GM23338 (cell line): ENCODE results near the gene GGN. TPM values are rescaled to one million over a fixed set of nuclear protein-coding genes. Genes with fewer than 3 reads are reported as not detected.
"Not testable (repeated sequence)": the region's sequence is repeated elsewhere in the genome, so short reads cannot be mapped to it uniquely, and the experiment has no call there.

ENCODE experiments used
- ATAC-seq: fragments of 200-7000 bp; cut with Tn5 transposase; 3 replicates; pipeline ENCODE4 v1.9.1; 2020
- DNase-seq: peaks from one replicate; pipeline ENCODE4 v3.0.0-alpha.2; 2015; ENCODE audit warnings: low spot score
- H2AFZ ChIP-seq: fragments of 200-600 bp; sonication (generic); 2 replicates; pipeline ENCODE4 v1.8.0; 2016; ENCODE audit warnings: antibody characterized with exemption, mild to moderate bottlenecking, moderate library complexity
- H3F3A ChIP-seq: fragments of 200-600 bp; sonication (generic); replicated peaks from 2 replicates; pipeline ENCODE4 v1.8.0; 2017; ENCODE audit warnings: antibody characterized with exemption, mixed run types, low read depth
- H3K27ac ChIP-seq: fragments of 200-600 bp; sonication (generic); 2 replicates; pipeline ENCODE4 v1.6.1; 2016; ENCODE audit warnings: low read depth
- H3K27me3 ChIP-seq: fragments of 200-600 bp; sonication (generic); 2 replicates; pipeline ENCODE4 v1.8.0; 2016; ENCODE audit warnings: mild to moderate bottlenecking, mixed run types, moderate library complexity; ENCODE audit not compliant: insufficient read depth
- H3K36me3 ChIP-seq: fragments of 200-600 bp; sonication (generic); 2 replicates; pipeline ENCODE4 v1.8.0; 2016; ENCODE audit warnings: mild to moderate bottlenecking; ENCODE audit not compliant: insufficient read depth
- H3K4me1 ChIP-seq: fragments of 200-600 bp; sonication (generic); 2 replicates; pipeline ENCODE4 v1.8.0; 2016; ENCODE audit warnings: mild to moderate bottlenecking, moderate library complexity; ENCODE audit not compliant: insufficient read depth
- H3K4me2 ChIP-seq: fragments of 200-600 bp; sonication (generic); 2 replicates; pipeline ENCODE4 v1.7.1; 2017; ENCODE audit warnings: mixed run types
- H3K4me3 ChIP-seq: fragments of 200-600 bp; sonication (generic); 2 replicates; pipeline ENCODE4 v1.6.1; 2016; ENCODE audit warnings: mixed run types
- H3K79me2 ChIP-seq: fragments of 200-600 bp; sonication (generic); replicated peaks from 2 replicates; pipeline ENCODE4 v1.8.0; 2017; ENCODE audit warnings: mild to moderate bottlenecking; ENCODE audit not compliant: insufficient read depth
- H3K9me2 ChIP-seq: fragments of 200-600 bp; sonication (generic); 2 replicates; pipeline ENCODE4 v1.8.0; 2017; ENCODE audit not compliant: insufficient read depth
- H4K20me1 ChIP-seq: fragments of 200-600 bp; sonication (generic); replicated peaks from 2 replicates; pipeline ENCODE4 v1.8.0; 2017; ENCODE audit warnings: mild to moderate bottlenecking; ENCODE audit not compliant: insufficient read depth
- H3K27ac Mint-ChIP-seq: 2 replicates; pipeline ENCODE4 v1.8.0; 2020; ENCODE audit warnings: inconsistent platforms, mild to moderate bottlenecking, moderate library complexity, mixed read lengths
- H3K27me3 Mint-ChIP-seq: 3 replicates; pipeline ENCODE4 v1.8.0; 2022; ENCODE audit warnings: low read depth, mild to moderate bottlenecking, moderate library complexity, mixed read lengths, inconsistent platforms; ENCODE audit not compliant: insufficient read depth, poor library complexity
- H3K36me3 Mint-ChIP-seq: 3 replicates; pipeline ENCODE4 v1.8.0; 2021; ENCODE audit warnings: low read depth, mild to moderate bottlenecking, inconsistent platforms, moderate library complexity, mixed read lengths
- H3K4me1 Mint-ChIP-seq: 3 replicates; pipeline ENCODE4 v1.8.0; 2020; ENCODE audit warnings: mild to moderate bottlenecking, inconsistent platforms, mixed read lengths
- H3K4me3 Mint-ChIP-seq: 3 replicates; pipeline ENCODE4 v1.8.0; 2021; ENCODE audit warnings: moderate library complexity, mild to moderate bottlenecking, inconsistent platforms, mixed read lengths
- H3K9me3 Mint-ChIP-seq: 3 replicates; pipeline ENCODE4 v1.8.0; 2020; ENCODE audit warnings: moderate library complexity, mild to moderate bottlenecking, inconsistent platforms, mixed read lengths
- CREB1 ChIP-seq: fragments of 250-450 bp; sonication (Bioruptor Pico); IDR thresholded peaks from 2 replicates; pipeline ENCODE4 v1.5.0; 2020; ENCODE audit warnings: low read depth, mild to moderate bottlenecking, moderate library complexity
- EZH2 ChIP-seq: fragments of 200-600 bp; sonication (generic); IDR thresholded peaks from one replicate; pipeline ENCODE4 v1.8.0; 2017; ENCODE audit warnings: antibody characterized with exemption, mild to moderate bottlenecking, low read depth; ENCODE audit not compliant: unreplicated experiment
- EZH2phosphoT487 ChIP-seq: fragments of 200-600 bp; sonication (generic); IDR thresholded peaks from one replicate; pipeline ENCODE4 v1.8.1; 2018; ENCODE audit warnings: antibody characterized with exemption; ENCODE audit not compliant: unreplicated experiment
- JUNB ChIP-seq: IDR thresholded peaks from one replicate; pipeline ENCODE4 v1.6.1; 2016; ENCODE audit warnings: antibody characterized with exemption; ENCODE audit not compliant: unreplicated experiment
- NANOG ChIP-seq: IDR thresholded peaks from 2 replicates; pipeline ENCODE4 v1.6.1; 2016; ENCODE audit warnings: antibody characterized with exemption, borderline replicate concordance
- POLR2AphosphoS5 ChIP-seq: IDR thresholded peaks from 2 replicates; pipeline ENCODE4 v1.6.1; 2016; ENCODE audit warnings: antibody characterized with exemption, low read depth
- STAT1 ChIP-seq: IDR thresholded peaks from one replicate; pipeline ENCODE4 v1.6.1; 2016; ENCODE audit warnings: antibody characterized with exemption; ENCODE audit not compliant: unreplicated experiment
- ZNF114 ChIP-seq: fragments of 250-450 bp; sonication (Bioruptor Pico); IDR thresholded peaks from 2 replicates; pipeline ENCODE4 v1.5.0; 2020; ENCODE audit warnings: mild to moderate bottlenecking, moderate library complexity
- ZNF331 ChIP-seq: fragments of 250-450 bp; sonication (Bioruptor Pico); IDR thresholded peaks from 2 replicates; pipeline ENCODE4 v1.5.0; 2020; ENCODE audit warnings: low read depth, mild to moderate bottlenecking, moderate library complexity
- polyA plus RNA-seq: library from polyadenylated mRNA; unstranded; fragments of >200 nt; fragmentation: Nextera tagmentation; extraction: Ambion mirVana; gene quantifications from 2 replicates; pipeline ENCODE4 v1.2.1, GENCODE V29; 2016
- total RNA-seq: library from RNA; depleted of rRNA; stranded (reverse); fragments of >200 nt; shearing (Covaris generic); gene quantifications from 2 replicates; pipeline ENCODE4 v1.2.3, GENCODE V29; 2014
- TF ChIP-seq, protein P1 (sequence below), 2 experiments: fragments of 200-600 bp in 1 of 2; sonication (generic) in 1 of 2; conservative IDR thresholded peaks; 2 replicates each; pipeline versions ENCODE4 v1.5.1 to v1.6.1; 2016 to 2017; ENCODE audit warnings: antibody characterized with exemption in 2 of 2, low read depth in 2 of 2, mild to moderate bottlenecking in 2 of 2, moderate library complexity in 1 of 2
- TF ChIP-seq, protein P2 (sequence below): IDR thresholded peaks from one replicate; pipeline ENCODE4 v1.6.1; 2018; ENCODE audit warnings: antibody characterized with exemption; ENCODE audit not compliant: unreplicated experiment

GGN gene
- total and polyA plus RNA-seq, 2 experiments from 2014 or later = 0.14 to 1.5 TPM

DNA sequence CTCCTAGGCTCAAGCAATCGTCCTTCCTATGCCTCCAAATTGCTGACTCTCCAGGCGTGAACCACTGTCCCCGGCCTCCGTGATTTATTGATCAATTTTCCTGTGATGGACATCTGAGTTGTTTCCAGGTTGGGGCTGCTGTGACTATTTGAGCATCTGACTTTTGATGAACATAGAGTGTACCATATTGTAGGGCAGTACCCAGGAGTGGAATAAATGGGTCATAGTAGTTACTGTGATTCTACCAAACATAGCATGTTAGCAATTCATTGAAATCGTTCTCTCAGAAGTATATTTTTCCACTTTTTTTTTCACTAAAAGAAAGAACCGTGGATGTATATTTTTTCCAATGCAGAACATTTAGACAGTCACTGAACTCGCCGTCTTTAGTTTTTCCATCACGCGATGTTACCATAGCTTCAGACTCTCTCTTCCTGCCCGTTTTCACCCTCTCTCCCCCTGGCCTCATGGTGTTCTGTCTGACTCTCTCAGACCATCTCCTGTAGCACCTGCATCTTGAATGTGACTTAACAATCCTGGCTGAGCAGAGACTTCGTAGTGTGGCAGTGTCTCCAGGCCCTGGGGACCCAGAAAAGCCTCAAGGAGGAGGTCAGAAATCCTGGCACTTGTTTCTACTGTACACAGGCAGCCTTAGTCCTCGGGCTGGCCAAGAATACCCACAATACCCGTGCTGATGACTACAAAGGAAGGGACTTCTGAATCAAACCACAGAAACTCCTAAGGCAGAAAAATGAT lies 41.4 kb upstream of the GGN start:
- H3K27ac Mint-ChIP-seq = 0 out of 2 replicates have a peak overlapping the region, but pooled peaks have one; percentile 4
- Histone ChIP-seq H4K20me1 (no peaks in the 10 kb centered on the region), H3K4me2 (no peak overlapping the region), H3K36me3 (no peaks in the 10 kb centered on the region), H3K27me3 (no peaks in the 10 kb centered on the region), H2AFZ (no peak overlapping the region), H3K4me3 (no peak overlapping the region), H3K4me1 (peaks cover 32% of the 10 kb centered on the region), H3K27ac (peak overlapping the region; percentile 66; the same call in 1 of the 2 replicates), H3K79me2 (0 out of 2 replicates have a peak, but pooled peaks cover 3% of the 10 kb centered on the region), H3K9me2 (no peaks in the 10 kb centered on the region), H3F3A (peaks cover 25% of the 10 kb centered on the region)
- peaks cover 19% of the 10 kb centered on the region for H3K4me1 Mint-ChIP-seq
- no peak for DNase-seq
- no peaks in the 10 kb centered on the region for H3K9me3 Mint-ChIP-seq
- no peak overlapping the region; the same call in 2 of the 3 replicates for H3K4me3 Mint-ChIP-seq
- TF ChIP-seq STAT1 (no peak), CREB1 (CRISPR knock-in tag) (no peak), ZNF331 (CRISPR knock-in tag) (no peak), NANOG (no peak), EZH2 (no peak), ZNF114 (no peak), EZH2phosphoT487 (no peak), POLR2AphosphoS5 (no peak), JUNB (no peak)
- TF ChIP-seq, protein P1, sequence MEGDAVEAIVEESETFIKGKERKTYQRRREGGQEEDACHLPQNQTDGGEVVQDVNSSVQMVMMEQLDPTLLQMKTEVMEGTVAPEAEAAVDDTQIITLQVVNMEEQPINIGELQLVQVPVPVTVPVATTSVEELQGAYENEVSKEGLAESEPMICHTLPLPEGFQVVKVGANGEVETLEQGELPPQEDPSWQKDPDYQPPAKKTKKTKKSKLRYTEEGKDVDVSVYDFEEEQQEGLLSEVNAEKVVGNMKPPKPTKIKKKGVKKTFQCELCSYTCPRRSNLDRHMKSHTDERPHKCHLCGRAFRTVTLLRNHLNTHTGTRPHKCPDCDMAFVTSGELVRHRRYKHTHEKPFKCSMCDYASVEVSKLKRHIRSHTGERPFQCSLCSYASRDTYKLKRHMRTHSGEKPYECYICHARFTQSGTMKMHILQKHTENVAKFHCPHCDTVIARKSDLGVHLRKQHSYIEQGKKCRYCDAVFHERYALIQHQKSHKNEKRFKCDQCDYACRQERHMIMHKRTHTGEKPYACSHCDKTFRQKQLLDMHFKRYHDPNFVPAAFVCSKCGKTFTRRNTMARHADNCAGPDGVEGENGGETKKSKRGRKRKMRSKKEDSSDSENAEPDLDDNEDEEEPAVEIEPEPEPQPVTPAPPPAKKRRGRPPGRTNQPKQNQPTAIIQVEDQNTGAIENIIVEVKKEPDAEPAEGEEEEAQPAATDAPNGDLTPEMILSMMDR (conservative IDR thresholded peaks at IDR 0.05; ENCODE audit: low read depth in 2 of 2) = no peak
- TF ChIP-seq, protein P2, sequence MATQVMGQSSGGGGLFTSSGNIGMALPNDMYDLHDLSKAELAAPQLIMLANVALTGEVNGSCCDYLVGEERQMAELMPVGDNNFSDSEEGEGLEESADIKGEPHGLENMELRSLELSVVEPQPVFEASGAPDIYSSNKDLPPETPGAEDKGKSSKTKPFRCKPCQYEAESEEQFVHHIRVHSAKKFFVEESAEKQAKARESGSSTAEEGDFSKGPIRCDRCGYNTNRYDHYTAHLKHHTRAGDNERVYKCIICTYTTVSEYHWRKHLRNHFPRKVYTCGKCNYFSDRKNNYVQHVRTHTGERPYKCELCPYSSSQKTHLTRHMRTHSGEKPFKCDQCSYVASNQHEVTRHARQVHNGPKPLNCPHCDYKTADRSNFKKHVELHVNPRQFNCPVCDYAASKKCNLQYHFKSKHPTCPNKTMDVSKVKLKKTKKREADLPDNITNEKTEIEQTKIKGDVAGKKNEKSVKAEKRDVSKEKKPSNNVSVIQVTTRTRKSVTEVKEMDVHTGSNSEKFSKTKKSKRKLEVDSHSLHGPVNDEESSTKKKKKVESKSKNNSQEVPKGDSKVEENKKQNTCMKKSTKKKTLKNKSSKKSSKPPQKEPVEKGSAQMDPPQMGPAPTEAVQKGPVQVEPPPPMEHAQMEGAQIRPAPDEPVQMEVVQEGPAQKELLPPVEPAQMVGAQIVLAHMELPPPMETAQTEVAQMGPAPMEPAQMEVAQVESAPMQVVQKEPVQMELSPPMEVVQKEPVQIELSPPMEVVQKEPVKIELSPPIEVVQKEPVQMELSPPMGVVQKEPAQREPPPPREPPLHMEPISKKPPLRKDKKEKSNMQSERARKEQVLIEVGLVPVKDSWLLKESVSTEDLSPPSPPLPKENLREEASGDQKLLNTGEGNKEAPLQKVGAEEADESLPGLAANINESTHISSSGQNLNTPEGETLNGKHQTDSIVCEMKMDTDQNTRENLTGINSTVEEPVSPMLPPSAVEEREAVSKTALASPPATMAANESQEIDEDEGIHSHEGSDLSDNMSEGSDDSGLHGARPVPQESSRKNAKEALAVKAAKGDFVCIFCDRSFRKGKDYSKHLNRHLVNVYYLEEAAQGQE = no peak
- ATAC-seq = no peak
- no peaks in the 10 kb centered on the region for H3K36me3 Mint-ChIP-seq
- H3K27me3 Mint-ChIP-seq = peaks cover 17% of the 10 kb centered on the region

DNA sequence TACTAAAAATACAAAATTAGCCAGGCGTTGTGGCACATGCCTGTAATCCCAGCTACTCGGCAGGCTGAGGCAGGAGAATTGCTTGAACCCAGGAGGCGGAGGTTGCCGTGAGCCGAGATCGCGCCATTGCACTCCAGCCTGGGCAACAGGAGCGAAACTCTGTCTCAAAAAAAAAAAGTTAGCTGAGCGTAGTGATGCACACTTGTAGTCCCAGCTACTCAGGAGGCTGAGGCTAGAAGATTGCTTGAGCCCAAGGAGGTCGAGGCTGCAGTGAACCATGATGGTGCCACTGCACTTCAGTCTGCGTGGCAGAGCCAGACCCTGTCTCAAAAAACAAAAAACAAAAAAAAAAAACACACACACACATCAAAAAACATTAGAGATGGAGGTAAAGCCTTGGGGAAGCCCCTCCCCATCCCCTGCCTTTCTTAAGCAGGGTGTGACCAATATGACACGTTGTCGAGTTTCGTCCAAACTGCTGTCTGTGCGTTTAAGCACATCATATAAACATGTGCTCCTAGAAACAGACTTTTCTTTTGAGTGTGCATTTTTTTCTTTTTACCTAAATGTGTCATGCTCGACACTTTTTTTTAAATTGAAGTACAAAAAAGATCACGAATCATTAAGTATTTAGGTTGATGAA lies 39.3 kb upstream of the GGN start:
- ATAC-seq, H3K27ac Mint-ChIP-seq: not testable (repeated sequence)
- 0 out of 2 replicates have a peak overlapping the region, but pooled peaks have one; percentile 30 for H3K27ac ChIP-seq

More for the DNA sequence above, 39.3 kb upstream of the GGN start:
- not testable (repeated sequence) for H3K36me3 ChIP-seq, DNase-seq, H3K4me3 ChIP-seq, H3K9me2 ChIP-seq, H3K4me3 Mint-ChIP-seq, H3K9me3 Mint-ChIP-seq, H3K79me2 ChIP-seq, H4K20me1 ChIP-seq, H3K36me3 Mint-ChIP-seq, H3K27me3 ChIP-seq
- peaks cover 20% of the 10 kb centered on the region for H3F3A ChIP-seq
- peaks cover 16% of the 10 kb centered on the region for H3K4me1 Mint-ChIP-seq
- peak overlapping the region; percentile 56; the same call in 1 of the 2 replicates for H3K4me2 ChIP-seq
- peaks cover 27% of the 10 kb centered on the region for H3K4me1 ChIP-seq
- H2AFZ ChIP-seq = peak overlapping the region; percentile 95
- H3K27me3 Mint-ChIP-seq = peaks cover 14% of the 10 kb centered on the region
